HG02678 (cell line): ENCODE data around the gene PARD3.
"Not testable (repeated sequence)": the region's sequence is repeated elsewhere in the genome, so short reads cannot be mapped to it uniquely, and the experiment has no call there.

Source experiments
- ATAC-seq: cut with Tn5 transposase; IDR thresholded peaks from one replicate; pipeline ENCODE4 v1.9.1; 2021; ENCODE audit warnings: mild to moderate bottlenecking, moderate library complexity; ENCODE audit not compliant: unreplicated experiment

PARD3 gene

DNA sequence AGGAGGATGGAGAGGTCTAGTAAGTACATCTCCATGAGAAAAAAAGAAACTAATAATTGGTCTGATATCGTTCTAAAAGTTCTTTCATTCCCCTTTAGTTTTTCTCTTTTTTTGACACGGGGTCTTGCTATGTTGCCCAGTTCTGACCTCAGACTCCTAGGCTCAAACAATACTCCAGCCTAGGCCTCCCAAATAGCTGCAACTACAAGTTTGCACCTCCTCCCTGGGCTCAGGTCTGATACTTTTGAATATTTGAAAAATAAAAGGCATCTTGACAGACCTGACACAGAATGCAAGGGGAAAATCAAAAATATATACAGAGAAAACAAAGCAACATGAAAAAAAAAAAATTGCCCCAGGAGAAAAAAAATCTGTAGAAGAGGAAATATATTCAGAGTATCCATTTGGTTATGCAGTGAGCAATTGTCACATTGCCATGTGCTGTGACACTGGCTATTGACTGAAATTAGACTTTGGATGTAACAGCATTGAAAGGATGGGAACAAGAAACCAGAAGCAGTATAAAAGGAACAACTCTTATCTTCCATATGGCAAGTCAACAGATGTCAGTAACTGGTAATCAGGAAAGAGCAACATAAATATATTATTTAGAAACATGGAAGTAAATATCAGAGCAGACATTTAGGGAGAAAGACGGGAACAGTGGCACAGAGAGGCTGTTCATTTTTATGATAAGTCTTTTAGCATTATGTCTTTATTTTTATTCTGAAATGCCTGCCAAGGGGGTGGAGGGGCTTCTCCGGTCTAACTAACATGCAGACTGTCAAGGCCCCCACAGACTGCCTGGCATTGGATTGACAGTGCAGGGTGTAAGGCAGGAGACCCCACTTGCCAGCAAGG is 408.4 kb downstream of the PARD3 start:
- ATAC-seq = no peak

DNA sequence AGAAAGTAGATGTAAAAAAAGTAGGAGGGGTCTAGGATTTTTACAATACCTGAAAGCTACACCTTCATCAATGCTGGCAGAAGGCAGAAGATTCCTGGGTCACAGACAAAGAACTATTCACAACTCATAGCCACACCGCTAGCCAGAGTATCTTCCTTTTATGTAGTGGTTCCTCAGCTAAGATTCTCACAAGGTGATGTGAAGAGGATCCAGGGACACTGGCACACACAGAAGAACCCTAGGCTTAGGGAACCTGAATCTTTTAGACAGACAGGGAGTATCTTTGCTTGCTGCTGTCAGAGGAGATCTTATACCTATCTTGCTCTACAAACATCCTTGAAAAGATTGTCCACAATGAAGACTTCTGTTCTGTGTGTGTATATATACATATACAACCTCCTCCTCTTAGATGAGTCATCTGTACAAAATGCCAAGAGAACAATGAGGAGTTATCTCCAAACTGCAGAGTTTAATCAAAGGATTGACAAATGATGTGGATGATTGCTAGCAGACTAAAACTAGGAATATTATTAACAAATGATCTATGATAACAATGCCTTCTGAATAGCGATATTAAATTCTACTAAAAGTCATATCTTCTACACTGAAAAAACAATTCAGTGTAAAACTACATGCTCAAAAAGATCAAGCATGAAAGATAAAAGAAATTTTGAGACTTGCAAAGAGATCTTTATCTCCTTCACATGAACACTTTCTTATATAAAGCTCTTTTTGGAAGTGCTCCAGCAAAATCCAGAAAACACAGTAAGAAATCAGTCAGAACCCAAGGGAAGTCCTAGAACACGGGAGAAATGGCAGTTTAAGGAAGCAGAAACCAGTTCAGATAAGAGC is 409.3 kb downstream of the PARD3 start:
- no peak for ATAC-seq

DNA sequence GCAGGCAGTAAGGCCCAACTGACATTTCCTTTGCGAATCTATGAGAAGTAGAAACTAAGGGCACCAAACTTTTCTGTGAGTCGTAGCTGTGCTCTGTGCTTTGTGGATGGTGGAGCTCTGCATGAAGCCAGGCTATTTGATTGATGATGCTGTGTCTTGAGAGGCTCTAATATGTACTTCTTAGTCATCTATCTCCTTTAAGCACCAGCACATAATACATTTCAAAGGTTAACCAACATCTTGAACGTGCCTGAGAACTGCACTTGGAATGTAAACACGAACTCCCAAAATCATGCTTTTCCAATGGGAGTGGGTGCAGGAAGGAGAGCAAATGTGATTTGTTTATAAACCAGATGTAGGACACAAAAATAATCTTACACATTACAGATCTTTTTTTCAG is 411.6 kb downstream of the PARD3 start:
- ATAC-seq = no peak

DNA sequence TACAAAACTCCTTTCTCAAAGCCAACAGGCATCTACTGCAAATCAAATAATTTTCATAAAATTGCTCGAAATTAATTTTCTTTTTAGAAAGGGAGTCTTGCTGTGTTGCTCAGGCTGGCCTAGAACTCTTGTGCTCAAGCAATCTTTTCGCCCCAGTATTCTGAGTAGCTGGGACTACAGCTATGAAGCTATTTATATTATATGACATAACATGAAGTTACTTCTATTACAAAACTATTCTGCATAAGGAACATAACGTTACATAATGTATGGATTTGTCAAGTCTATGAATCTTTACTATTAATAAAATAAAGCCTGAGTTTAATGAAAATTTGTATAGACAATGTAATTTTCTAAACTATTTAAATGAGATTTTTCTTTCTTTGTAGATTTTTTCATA is 415.0 kb downstream of the PARD3 start:
- ATAC-seq = no peak

DNA sequence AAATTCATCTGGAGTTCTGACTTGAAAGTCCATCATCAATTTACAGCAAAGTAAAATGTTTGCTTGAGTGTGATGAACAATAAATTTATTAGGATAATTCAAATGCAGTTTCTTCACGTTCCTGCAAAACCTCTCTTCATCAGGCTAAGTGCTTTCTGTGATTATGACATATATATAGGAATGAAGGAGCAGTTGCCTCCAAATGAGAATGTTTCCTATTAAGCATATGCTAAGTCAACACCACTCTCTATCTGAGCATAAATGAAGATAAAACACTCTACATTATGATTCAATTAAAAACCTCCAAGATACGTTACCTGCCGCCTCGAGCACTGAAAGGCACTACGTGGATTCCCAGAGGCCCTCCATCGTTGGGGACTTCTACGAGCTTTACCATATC is 416.1 kb downstream of the PARD3 start:
- ATAC-seq = no peak

DNA sequence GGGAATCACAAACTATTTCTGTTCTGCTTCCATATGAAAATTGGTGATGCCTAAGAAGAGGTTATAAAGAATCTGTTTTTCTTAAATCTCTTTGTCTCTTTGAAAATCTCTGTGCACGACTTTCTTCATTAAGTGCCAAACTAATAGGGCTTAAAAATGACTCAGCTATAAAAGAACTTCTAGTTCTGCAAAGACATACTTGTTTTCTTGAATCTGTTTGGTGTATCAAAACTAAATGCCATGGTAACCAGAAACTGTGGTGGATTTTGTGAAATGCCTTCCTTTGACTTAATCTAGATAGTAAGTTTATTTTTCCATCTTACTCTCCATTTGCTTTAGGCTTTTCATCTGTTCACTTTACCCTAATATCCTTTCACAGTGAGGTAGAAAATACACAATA is 417.8 kb downstream of the PARD3 start:
- no peak for ATAC-seq

DNA sequence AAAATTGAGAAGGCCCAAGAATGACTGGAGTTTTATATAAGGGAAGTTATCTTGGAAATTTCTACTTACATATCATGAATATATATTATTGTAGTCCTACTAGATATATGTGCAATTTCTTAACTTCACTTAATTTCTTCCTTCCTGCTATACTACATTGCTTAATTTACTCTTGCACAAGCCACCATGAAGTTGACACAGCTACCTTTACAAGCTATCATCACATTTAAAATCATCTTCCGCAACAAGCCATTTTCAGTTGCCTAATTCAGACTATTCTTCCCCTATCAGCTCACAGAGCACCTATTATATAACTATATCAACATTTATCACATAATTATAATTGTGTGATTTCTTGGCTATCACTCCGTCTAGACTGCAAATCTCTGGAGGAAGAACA is 418.4 kb downstream of the PARD3 start:
- no peak for ATAC-seq

DNA sequence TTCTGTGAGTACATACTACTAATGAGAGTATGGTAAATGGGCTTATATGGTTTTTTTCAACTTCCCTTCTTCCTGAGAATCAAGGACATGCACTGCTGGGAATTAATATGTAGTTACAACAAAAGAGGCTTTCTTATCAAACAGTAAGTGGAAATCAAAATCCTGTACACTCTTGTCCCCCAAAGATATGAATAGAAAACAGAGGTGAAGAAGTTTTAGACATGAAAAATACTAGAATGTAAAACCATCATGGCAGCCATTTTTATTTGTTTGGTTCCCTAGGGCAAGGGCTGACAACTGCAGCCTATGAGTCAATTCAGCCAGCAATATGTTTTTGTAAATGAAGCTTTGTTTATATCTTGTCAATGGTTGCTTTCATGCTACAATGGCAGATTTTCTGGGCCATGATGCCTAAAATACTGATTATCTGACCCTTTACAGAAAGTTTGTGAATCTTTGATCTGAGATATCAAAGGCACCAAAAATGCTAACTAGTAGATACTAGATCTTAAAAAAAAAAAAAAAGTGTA is 422.4 kb downstream of the PARD3 start:
- no peak for ATAC-seq

DNA sequence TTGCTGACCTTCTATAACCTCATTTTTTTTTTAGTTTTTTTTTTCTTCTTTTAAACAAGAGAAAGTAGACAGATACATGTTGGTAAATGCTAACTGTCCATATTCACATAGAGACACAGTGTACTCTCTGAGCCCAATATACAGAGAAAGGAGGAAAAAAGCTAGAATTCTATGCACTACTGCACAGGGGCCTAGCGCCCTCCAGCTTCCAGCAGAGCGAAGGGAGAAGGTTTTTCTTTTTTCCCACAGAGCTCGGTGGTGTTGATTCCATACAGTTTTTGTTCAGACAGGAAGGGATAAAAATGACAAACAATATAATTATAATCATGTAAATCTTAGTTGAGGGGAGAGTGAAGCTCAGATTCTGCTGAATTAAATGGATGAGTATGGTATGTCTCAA is 423.9 kb downstream of the PARD3 start:
- not testable (repeated sequence) for ATAC-seq

DNA sequence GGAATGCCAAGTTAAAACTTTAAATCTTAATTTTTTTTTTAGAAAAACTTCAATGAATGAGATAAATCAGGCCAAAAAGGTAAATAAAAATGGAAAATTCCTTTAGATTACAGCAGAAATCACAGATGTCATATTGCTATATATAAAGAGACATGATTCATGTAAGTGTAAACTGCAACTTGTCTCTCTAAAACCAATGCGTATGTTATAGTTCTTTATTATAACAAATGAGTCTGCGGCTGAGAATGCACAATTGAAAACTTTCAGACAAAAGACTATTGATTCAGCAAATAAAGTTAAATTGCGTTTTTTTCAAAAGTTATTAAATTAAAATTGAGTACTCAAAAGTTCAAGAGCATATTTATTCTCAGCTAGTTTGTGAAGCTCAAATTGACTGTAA is 425.3 kb downstream of the PARD3 start:
- ATAC-seq = no peak

DNA sequence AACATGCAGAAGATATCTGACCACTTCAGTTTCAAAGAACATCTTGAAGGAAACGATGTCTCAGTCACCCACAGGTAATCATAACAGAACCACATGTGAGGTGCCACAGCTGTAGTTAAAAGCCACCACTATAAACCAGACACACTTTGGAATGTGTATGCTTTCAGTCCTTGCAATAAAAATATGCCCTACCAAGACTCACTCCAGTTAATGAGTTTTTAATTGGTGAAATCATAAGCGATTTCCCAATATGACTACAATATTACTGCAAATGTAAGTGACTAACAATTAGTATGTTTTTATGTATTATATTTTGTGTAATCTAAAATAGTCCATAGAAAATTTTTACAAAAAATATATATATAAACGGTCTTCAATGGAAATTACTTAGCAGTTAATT is 428.2 kb downstream of the PARD3 start:
- no peak for ATAC-seq

DNA sequence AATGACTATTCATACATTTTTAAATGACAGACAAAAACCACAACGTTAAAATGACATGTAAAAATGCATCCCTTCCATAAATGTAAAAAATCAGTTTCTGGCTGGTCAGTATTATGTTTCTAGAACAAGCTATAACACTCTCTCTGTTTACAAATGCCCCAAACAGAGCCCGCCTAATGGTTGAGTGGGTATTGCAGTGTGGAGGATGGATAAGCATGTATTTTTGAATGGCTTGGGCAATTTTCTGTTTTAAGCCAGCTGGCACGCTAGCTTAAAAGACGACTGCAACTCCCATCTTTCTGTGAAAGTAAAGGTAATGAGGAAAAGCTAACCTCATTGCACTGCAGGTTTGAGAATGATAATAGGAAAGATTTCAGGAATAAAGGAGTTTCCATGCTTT is 430.7 kb downstream of the PARD3 start:
- ATAC-seq = no peak

DNA sequence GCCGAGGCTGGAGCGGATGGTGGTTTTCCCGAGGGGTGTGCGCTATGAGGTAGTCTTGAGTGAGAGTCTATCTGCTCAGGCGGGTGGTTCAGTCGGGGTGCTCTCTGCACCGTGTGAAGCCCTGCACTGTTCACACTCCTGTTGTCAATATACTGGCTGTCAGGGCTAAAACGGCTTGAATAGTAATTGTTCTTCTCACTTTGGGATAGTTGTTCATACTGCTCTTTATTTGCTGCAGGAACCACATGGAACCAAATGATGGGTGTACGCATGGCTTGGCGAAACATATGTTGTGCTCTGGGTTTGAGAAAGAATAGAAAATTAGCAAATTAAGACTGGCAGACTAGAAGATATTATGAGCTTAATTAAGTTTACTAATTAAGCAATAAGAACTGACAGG is 432.5 kb downstream of the PARD3 start:
- no peak for ATAC-seq

DNA sequence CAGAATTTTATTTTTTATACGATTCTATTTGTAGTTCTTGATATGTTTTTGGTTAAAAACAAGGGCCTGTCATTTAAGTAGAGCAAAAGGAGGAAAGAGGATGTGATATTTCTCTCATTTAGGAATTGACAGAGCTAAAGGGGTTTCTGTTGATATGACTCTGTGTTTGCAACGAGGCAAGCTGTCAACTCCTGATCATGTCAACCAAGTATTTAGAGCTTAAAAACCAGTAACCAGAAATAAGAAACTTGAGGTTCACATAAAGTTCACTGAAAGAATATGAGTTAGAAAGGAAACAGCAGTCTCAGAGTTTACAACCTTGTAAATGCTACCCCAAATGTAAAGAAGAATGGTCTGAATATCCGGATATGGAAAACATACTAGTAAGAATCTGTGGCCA is 434.2 kb downstream of the PARD3 start:
- ATAC-seq = no peak

DNA sequence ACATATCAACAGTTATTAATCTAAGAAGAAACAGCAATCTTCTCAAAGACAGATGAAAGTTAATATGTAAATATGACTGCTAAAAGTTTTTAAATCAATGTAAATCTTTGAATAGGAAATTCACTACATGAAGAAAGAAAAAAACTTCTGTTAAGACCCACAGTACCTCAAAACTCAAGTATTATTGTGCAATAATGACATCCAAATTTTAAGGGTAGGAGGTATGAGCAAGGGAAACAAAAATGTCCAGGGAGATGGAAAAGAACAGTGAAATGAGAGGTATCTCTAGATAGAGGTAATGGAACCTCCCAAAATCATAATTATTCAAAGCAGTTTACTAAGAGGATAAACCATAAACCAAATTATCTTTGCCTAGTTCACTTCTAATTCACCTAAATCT is 436.8 kb downstream of the PARD3 start:
- ATAC-seq = no peak

DNA sequence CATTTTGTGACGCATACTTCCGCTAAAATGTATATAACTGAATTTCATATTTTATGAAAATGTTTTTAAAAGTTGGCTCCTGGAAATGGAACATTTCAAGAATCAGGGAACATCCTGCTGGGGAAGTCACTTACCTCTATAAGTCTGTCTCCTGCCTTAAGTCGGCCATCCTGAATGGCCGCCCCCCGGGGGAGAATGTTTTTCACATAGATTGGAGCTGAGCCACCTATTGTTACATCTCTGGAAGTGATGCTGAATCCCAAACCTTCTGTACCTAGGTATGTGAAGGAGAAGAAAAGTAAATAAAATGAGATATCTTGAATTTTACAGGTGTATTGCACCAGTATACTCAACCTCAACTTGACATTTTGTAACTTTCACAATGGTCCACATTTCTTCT is 437.3 kb downstream of the PARD3 start:
- ATAC-seq = no peak

DNA sequence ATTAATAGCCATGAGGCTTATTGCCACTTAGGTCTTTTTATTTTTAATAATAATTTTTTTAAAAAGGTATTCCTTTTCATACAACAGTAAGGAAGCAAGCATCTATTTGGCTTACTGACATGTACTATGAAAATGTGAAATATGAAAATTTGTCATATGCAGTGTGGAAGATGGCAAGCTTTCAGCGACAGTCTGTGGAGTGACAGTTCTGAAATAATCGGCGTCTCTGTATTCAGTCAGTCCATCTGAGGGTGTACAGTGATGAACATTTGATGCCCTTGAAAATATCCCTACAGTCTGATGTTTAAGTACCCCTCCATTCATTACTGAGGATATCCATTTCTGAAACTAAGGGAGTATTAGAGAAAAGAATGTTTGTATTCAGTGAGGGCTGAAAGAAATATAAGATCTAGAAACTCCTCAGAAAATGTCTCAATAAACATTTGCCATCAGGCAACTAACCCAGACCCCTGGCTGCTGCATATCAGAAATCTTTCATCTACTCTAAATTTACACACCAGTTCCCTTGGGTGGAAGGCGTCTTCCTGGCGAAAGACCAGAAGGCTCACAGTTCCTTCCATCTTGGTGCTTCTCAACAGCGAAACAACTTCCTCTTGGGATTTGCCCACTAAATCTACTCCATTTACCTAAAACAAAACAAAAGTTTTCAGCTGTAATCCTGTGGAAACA is 440.6 kb downstream of the PARD3 start:
- ATAC-seq = peak; percentile 18

DNA sequence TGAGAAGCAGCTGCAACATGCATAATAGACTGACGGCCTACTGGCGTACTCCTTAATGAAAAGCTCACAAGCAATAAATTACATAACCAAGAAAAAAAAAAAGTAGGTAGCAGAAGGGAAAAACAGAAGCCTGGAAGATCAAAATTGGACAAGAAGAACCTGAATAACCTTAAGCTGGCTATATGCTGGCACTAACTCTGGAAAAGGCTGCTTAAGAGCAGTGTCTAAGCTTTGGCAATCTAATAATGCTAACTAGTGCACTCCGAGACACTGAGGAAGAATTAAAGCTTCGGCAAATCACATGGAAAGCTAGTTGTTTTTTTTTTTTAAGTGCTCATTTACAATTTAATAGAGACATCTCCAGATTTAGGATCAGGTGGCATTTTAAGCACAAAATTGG is 441.9 kb downstream of the PARD3 start:
- ATAC-seq = no peak

DNA sequence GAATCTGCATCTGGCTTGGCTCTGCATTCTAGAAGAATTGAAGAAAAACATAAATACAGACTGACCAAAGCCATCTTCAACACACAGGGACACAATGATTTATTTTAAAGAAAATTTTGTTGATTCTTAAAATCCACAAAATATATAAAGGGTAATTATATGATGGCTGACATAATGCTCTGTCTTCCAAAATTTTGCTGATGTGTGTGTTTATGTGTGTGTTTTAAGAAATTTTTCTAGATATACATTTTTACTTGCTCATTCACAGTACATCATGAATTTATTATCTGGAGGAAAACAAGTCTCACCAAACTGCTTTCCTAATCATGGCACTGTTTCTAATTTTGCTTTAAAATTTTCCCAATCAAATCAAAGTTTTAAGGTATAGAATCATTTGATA is 442.6 kb downstream of the PARD3 start:
- ATAC-seq = no peak

DNA sequence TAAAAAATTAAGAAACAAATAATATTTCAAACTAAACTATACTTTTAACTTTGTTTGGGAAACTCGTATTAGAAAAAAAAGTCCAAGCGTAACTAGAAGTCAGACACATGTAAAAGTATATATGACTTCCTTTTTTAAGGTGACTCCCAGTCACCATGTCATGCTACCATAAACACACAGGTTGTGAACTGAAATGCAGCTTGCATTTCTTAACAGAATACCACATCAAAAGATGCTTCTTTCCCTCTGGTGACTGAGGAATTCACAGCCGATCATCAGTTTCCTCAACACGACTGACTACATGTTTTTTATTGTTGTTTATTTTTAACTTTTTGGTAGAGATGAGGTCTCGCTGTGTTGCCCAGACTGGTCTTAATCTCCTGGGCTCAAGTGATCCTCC is 445.0 kb downstream of the PARD3 start:
- no peak for ATAC-seq

DNA sequence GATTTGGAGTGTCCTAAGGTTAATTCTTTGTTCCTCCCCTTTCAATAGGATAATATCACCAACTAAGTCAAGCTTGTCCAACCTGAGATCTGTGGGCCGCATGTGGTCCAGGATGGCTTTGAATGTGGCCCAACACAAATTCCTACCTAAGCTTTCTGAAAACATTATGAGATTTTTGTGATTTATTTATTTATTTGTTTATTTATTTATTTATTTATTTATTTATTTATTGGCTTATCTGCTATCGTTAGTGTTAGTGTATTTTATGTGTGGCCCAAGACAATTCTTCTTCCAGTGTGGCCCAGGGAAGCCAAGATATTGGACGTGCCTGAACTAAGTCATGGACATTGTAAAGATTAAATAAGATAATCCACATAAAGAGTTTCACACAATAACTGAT is 446.0 kb downstream of the PARD3 start:
- no peak for ATAC-seq
